GM18519 (cell line): ENCODE measurements around the gene GSG1L.

Source experiments
- ATAC-seq: cut with Tn5 transposase; IDR thresholded peaks from one replicate; pipeline ENCODE4 v1.9.1; 2021; ENCODE audit warnings: mild to moderate bottlenecking, moderate library complexity; ENCODE audit not compliant: unreplicated experiment, low FRiP score

GSG1L gene

DNA sequence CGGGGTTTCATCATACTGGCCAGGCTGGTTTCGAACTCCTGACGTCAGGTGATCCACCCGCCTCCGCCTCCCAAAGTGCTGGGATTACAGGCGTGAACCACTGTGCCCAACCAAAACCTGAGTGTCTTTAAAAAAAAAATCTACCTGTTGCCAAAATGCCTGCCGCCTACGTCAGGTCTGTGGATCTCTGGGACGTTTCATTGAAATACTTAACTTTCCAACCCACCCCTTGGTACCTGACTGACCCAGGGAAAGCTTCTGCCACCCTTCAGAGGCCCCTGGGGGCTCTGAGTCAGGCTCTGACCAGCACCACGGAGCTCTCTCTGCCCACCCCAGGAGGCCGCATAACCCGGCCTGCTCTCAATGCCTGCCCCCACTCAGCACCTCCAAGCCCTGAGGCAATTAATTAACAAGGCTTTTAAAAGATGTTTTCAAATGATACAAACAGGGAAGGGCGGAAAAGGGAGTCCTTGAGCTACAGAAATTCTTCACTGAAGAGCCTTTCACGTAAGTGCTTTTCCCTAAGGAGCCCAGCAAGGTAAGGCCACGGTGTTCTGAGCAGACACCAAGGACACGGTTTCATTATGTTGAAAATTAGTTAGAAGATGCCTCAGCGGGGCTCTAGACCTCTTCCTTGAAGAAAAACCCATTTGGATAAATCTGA is 29.3 kb upstream of the GSG1L start:
- ATAC-seq: no peak

- no peak for ATAC-seq
Measured at GRCh38 chr16:28091656-28092055, 28.1 kb upstream of the GSG1L start.

DNA sequence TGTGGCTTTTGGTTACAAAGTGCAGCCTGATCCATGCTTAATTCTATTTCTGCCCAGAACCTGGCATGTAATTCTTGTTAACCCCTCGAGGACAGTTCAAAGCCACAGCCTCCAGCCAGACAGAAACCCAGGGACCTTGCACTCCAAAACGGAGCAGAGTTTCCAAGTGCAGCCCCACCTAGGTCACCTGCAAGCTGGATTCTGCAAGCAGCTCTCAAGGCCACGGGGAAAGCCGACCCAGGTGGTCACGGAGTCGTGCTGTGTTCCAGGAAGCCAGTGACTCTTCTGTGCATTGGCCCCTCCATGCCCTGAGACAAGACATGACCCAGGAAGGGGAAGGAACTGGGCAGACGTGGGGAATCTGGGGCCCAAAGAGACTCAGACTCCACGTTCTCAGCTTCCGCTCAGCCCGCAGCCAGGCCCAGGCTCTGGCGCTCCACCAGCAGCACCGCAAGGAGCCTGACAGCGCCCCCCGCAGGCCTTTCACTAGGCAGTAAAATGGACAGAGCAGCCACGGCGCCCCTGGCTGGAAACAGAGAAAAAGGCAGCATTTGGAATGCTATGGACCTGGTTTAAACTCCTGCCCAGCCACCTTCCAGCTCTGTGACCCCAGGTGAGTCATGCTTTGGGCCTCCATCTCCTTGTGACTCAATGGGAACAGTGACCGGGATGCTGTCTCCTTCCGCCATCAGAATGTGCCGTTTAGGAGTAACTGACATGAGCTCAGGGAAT is 27.3 kb upstream of the GSG1L start:
- ATAC-seq: no peak

DNA sequence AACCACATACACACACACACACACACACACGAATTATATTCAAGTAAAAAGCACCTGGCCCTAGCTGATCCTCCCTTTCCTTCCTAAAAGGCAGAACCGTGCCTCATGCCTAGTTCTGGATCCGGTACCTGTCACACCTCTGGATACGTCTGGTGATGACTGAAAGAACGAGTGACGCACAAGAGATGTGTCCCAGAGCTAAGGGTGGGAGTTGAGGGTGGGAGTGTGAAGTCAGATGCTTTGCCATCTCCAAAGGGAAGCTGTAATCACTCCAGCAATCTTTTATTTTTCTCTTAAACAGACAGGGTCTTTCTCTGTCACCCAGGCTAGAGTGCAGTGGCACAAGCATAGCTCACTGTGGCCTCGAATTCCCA is 26.5 kb upstream of the GSG1L start:
- no peak for ATAC-seq

DNA sequence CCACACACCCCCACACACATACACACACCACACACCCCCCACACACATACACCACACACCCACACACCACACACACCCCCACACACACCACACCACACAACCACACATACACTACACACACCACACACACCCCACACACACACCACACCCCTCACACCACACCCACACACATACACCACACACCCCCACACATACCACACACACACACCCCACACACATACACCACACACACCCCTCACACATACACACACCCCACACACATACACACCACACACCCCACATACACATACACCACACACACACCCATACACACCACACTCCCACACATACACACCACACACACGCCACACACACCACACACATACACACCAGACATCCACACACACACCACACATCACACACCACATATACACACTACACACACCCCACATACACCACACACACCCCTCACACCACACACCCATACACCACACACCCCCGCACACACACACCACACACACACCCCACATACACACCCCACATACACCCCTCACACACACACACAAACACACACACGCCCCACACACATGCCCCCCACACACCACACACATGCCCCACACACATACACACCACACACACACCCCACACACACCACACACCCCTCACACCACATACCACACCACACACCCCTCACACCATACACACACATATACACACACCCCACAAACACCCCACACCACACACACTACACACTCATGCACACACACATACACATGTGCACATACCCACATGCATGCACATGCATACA is 25.9 kb upstream of the GSG1L start:
- ATAC-seq: no peak

DNA sequence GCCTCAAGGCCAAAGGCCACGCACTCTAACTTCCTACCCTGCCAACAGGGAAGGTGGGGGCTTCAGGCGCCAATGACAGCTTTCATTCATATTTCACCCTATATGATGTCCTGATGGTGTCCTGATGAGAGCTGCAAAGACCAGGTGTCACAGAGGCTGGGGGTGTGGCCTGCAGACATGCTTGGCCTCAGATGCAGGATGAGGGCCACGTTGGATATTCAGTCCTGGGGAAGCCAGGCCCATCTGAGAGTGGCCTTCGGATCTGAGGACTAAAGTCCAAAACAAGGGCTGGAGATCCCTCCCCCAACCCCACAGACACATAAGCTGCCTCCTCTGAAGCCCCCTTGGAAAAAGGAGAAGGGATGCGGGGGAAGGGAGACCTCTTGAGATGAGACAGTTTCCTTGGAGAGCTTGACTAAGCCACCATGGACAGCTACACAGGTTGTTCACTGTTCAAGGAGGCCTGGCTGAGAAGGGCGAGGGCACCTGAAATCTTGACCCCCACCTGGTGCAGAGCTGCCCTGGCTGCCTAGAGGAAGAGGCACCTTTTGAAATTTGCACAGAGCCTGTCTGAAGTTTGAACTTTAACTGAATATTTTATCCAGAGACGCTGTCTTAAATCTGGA is 24.3 kb upstream of the GSG1L start:
- ATAC-seq: no peak

DNA sequence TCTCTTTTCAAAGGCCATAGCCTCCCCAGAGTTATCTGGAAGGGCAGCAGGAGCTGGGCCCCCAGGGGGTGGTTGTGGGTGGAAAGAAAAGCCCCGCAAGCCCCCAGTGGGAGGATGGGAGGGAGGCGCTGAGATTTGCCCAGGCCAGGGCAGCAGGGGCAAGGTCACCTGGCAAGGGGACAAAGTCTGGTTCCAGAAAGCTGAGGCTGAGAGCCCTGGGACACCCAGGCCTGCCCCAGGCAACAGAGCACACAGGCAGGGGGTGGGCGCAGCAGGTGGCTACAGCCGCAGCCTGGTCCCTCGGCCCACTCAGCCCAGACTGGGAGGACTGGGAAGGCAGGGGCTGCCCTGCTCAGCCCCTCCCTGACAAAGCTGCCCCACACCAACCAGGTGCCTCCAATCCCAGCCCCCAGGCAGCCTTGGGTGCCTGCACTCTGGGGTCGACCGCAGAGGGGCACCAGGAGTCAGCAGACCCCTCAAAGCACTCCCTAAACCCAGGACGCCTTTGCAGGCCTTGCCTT is 23.7 kb upstream of the GSG1L start:
- ATAC-seq: no peak

- ATAC-seq: no peak
Measured at GRCh38 chr16:28086186-28087139, 22.9 kb upstream of the GSG1L start.

DNA sequence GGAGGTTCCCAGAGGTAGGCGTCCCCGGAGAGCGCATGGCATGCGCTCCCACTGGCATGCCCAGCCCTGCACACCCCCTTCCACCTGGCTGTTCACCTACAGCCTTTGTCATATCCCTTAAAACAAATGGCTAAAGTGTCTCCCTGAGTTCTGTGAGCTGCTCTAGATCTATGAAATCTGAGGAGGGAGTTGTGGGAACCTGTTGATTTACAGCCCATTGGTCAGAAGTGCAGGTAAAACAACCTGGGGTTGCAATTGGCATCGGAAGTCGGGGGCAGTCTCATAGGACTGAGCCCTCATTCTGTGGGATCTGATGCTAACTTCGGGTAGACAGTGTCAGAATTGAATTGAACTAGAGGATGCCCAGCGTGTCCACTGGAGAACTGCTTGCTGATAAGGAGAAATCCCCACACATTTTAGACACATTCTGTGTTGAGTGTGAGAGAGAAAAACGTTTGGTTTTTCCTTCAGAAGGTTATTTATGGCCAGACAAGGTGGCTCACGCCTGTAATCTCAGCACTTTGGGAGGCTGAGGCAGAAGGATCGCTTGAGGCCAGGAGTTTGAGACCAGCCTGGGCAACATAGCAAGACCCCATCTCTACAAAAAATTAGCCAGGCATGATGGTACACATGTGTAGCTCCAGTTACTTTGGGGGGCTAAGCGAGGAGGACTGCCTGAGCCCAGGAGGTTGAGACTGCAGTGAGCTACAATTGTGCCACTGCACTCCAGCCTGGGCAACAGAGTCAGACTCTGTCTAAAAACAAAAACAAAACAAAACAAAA is 22.1 kb upstream of the GSG1L start:
- ATAC-seq: no peak

DNA sequence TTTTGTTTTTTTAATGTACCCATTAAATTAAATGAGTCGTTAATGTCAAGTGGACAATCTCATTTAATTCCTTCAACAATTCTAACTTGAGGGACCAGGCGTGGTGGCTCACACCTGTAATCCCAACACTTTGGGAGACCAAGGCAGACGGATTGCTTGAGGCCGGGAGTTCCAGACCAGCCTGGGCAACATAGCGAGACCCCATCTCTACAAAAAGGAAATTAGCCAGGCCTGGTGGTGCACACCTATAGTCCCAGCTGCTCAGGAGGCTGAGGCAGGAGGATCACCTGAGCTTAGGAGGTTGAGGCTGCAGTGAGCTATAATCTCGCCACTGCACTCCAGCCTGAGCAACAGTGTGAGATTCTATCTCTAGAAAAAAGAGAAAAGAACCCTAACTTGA is 20.7 kb upstream of the GSG1L start:
- no peak for ATAC-seq

- ATAC-seq: no peak
Measured at GRCh38 chr16:28082624-28083023, 19.1 kb upstream of the GSG1L start.

- no peak for ATAC-seq
Measured at GRCh38 chr16:28081391-28081968, 18.0 kb upstream of the GSG1L start.

DNA sequence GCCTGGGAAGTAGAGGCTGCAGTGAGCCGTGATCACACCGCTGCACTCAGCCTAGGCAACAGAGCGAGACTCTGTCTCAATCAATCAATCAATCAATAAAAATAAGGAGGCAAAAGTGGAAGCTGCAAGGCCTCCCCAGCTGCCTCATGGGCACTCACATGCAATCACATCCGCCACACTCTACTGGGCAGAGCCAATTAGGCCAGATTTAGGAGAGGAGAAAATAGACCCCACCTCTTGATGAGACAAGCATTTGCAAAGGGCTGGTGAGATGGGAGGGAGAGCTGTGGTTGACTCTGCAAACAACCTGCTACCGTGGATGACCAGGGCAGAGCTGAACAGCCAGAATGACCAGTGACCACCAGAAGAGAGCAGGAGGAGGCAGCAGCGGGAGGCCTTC is 14.7 kb upstream of the GSG1L start:
- ATAC-seq: no peak

GRCh38 chr16:28073836-28074235 is 10.3 kb upstream of the GSG1L start:
- ATAC-seq: no peak

DNA sequence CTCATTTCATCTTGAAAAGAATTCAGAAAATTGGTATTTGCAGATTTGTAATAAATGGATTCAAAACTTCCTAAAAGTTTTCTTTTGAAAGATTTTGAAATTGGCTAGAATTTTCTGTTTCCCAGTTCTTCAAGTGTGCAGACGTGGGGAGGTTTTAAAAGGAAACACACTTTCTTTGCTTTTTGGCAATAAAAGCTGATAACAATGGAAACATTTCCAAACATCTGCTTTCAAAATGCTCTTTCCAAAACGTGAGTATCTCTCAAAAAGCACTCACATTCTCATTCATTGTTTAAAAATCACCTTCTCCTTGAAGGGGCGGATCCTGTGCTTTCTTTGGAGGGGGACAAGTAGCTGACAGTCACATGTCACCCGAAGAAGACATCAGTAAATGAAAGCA is 8.6 kb upstream of the GSG1L start:
- no peak for ATAC-seq

DNA sequence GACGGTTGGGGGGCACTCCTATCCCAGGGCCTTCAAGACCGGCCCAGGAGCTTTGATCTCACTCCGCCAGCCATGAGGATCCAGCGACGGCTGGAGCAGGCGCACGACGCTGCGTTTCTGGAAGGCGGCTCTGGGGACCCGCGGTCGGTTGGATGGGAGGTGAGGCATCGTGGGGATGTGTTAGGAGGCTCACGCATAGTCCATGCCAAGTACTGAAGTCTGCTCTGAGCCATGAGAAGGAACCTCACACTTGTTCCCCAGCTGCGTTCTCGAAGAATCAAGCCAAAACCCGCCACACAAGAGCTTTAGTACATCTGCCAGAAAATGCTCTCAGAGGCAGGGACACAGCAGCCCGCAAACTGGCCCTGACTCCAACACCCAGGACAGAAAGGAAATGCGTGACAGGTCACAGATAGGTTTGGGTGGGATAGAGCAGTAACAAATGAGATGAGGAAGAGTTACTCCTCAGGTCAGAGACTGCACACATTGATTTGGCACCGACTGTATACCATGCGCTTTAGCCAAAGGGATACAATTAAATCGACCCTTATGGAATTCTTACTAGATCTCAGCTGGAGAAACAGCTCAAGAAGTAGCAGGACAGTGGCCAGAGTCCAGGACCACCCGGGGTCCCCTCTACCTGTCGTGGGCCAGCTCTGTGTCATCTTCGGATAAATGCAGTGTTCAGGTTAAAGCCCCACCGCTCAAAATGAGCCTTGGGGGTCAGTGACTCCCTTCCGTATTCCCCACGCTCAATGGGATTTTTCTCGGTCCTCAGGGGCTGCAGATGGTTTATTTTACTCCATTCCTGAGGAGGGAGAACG is 6.7 kb upstream of the GSG1L start:
- ATAC-seq: no peak

DNA sequence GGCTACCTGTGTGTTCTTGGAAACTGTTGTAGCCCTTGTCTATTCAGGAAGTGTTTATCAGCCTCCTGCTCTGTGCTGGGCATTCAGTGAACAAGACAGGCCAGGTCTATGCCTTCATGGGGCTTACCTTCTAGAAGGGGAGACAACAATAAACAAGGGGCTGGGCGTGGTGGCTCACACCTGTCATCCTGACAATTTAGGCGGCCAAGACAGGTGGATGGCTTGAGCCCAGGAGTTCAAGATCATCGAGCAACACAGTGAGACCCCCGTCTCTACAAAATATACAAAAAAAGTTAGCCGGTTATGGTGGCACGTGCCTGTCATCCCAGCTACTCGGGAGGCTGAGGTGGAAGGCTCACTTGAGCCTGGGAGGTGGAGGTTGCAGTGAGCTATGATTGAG is 5.5 kb upstream of the GSG1L start:
- no peak for ATAC-seq
